B cell (primary cell): ENCODE results near the gene EGF.

ENCODE experiments used
- EZH2 ChIP-seq: IDR thresholded peaks from 2 replicates; pipeline ENCODE4 v1.6.1; 2012; ENCODE audit warnings: borderline replicate concordance, low read depth, mild to moderate bottlenecking, moderate library complexity, low read length; ENCODE audit not compliant: insufficient read depth, poor library complexity, severe bottlenecking
- TF ChIP-seq, protein P1 (sequence below): fragments of 200-600 bp; IDR thresholded peaks from one replicate; pipeline ENCODE4 v1.8.0; 2022; ENCODE audit warnings: antibody characterized with exemption, mild to moderate bottlenecking

DNA sequence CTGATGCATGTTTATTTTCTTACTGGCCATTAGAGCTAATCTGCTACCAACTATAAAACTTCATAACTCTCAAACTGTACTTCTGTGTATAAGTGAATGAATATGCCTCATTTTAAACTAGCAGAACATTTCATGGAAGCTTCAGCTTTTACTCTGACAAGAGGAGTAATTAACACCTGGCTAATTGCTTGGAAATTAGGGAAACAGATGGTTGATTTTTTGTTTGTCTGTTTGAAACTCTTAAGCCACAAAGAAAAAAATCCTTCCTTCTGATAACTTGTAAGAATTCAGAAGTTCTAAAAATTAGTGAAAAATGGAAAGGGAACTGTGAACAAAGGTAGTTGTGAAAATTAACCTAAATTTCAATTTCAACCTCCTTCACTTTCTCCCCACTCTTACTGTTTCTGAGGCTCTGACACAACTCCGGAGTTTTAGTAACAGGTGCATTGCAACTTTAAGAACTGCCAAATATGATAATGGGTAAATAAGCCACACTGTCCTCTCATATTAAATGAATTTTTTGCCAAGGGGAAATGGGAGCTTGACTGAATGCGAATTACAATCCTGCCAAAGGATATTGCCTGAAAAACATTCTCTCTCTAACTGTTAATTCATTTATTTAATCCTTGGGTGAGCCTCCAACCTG is 1.0 kb downstream of the EGF start:
- TF ChIP-seq, protein P1, sequence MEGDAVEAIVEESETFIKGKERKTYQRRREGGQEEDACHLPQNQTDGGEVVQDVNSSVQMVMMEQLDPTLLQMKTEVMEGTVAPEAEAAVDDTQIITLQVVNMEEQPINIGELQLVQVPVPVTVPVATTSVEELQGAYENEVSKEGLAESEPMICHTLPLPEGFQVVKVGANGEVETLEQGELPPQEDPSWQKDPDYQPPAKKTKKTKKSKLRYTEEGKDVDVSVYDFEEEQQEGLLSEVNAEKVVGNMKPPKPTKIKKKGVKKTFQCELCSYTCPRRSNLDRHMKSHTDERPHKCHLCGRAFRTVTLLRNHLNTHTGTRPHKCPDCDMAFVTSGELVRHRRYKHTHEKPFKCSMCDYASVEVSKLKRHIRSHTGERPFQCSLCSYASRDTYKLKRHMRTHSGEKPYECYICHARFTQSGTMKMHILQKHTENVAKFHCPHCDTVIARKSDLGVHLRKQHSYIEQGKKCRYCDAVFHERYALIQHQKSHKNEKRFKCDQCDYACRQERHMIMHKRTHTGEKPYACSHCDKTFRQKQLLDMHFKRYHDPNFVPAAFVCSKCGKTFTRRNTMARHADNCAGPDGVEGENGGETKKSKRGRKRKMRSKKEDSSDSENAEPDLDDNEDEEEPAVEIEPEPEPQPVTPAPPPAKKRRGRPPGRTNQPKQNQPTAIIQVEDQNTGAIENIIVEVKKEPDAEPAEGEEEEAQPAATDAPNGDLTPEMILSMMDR: no peak
- no peak for TF ChIP-seq EZH2
